ENCODE data around the gene NCKAP5.

DNA sequence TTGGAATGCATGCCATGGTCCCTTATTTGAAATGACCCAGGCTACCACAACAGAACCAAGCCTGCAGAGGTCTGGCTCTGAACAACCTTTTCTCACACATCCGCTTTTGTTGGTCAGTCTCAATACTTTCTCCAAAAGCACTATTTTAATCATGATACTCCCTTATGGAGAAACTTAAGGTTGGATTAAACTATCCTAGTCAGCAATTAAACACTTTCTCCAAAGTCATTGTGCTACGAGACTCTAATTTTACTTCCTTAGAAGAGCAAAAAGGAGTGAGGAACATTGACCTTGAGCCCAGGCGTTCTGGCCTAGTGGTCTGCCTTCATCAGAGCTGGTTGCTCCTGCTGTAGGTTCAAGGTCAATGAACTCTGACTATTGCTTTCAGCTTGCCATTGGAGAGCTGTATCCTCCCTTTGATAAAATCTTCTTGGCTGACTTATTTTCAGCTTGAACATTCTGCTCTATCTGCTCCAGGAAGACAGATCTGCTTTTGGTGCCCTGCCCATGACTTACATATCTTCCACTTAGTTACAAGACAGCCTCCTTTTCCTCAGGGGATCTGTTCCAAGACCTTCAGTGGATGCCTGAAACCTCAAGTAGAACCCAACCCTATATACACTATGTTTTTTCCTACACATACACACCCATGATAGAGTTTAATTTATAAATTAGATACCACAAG is 91.2 kb downstream of the NCKAP5 start:
- TF ChIP-seq, protein P1, sequence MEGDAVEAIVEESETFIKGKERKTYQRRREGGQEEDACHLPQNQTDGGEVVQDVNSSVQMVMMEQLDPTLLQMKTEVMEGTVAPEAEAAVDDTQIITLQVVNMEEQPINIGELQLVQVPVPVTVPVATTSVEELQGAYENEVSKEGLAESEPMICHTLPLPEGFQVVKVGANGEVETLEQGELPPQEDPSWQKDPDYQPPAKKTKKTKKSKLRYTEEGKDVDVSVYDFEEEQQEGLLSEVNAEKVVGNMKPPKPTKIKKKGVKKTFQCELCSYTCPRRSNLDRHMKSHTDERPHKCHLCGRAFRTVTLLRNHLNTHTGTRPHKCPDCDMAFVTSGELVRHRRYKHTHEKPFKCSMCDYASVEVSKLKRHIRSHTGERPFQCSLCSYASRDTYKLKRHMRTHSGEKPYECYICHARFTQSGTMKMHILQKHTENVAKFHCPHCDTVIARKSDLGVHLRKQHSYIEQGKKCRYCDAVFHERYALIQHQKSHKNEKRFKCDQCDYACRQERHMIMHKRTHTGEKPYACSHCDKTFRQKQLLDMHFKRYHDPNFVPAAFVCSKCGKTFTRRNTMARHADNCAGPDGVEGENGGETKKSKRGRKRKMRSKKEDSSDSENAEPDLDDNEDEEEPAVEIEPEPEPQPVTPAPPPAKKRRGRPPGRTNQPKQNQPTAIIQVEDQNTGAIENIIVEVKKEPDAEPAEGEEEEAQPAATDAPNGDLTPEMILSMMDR (IDR thresholded peaks at IDR 0.05): no peak
- no peak for TF ChIP-seq POLR2A (IDR thresholded peaks at IDR 0.05)
- no peak for TF ChIP-seq EP300 (IDR thresholded peaks at IDR 0.05)

Measured in ovary (tissue), 3 donors.